OCI-LY7 (cell line): Measurements from ENCODE around the gene TRIM38.

ENCODE experiments used
- CTCF ChIP-seq: fragments of 200-600 bp; sonication (generic); conservative IDR thresholded peaks from 2 replicates; pipeline ENCODE4 v1.5.1; 2014; ENCODE audit warnings: mild to moderate bottlenecking, antibody characterized with exemption, low read length, moderate library complexity, mixed read lengths
- EZH2phosphoT487 ChIP-seq: fragments of 200-600 bp; sonication (generic); IDR thresholded peaks from 2 replicates; pipeline ENCODE4 v1.6.1; 2018; ENCODE audit warnings: low read depth, borderline replicate concordance, mild to moderate bottlenecking, mixed run types, antibody characterized with exemption, low read length, moderate library complexity, mixed read lengths

- TF ChIP-seq CTCF (no peak), EZH2phosphoT487 (no peak)
Measured at GRCh38 chr6:25931411-25931709, 31.2 kb upstream of the TRIM38 start.
